ENCODE results near the gene PADI6. TPM values are rescaled to one million over a fixed set of nuclear protein-coding genes. Genes with fewer than 3 reads are reported as not detected.

PADI6 gene
- total RNA-seq, 1 experiment from 2014 or later: not detected

DNA sequence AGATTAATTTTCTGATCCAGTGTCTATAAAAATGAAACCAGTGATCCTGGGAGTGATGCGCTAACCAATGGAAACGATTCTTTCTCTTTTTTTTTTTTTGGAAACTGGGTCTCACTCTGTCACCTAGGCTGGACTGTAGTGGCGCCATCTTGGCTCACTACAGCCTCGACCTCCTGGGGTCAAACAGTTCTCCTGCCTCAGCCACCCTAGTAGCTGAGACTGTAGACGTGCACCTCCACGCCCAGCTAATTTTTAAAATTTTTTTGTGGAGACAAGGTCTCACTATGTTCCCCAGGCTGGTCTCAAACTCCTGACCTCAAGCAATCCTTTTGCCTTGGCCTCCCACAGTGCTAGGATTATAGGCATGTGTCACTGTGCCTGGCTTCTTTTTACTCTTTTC lies 70.8 kb downstream of the PADI6 start:
- no TSS peak for BruUV-seq (replicated peaks)
- TF ChIP-seq, protein P1, sequence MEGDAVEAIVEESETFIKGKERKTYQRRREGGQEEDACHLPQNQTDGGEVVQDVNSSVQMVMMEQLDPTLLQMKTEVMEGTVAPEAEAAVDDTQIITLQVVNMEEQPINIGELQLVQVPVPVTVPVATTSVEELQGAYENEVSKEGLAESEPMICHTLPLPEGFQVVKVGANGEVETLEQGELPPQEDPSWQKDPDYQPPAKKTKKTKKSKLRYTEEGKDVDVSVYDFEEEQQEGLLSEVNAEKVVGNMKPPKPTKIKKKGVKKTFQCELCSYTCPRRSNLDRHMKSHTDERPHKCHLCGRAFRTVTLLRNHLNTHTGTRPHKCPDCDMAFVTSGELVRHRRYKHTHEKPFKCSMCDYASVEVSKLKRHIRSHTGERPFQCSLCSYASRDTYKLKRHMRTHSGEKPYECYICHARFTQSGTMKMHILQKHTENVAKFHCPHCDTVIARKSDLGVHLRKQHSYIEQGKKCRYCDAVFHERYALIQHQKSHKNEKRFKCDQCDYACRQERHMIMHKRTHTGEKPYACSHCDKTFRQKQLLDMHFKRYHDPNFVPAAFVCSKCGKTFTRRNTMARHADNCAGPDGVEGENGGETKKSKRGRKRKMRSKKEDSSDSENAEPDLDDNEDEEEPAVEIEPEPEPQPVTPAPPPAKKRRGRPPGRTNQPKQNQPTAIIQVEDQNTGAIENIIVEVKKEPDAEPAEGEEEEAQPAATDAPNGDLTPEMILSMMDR (IDR thresholded peaks at IDR 0.05; ENCODE audit: unreplicated experiment): no peak
- CTCF ChIA-PET: interaction anchor here (0.6 to 2.4 kb wide), 7 partner anchors 9 to 522 kb away, joined by 3 to 8 read pairs (median 4); no protein-coding TSS in a partner anchor
- peak overlapping the region; percentile 22 for H3K4me3 Mint-ChIP-seq (ENCODE audit: unreplicated experiment)
- no peaks in the 10 kb centered on the region for H3K27me3 Mint-ChIP-seq (ENCODE audit: insufficient read depth, unreplicated experiment)
- POLR2A ChIA-PET: interaction anchor here (1.0 to 8.0 kb wide), 8 partner anchors 9 to 539 kb away, joined by 3 to 114 read pairs (median 4); no protein-coding TSS in a partner anchor
- no peak for DNase-seq (ENCODE audit: unreplicated experiment)
- intact Hi-C loops (cut with micrococcal nuclease): loop anchor here (1.0 kb wide), 2 partner anchors 17 to 32 kb away; no protein-coding TSS in a partner anchor
- H3K27ac Mint-ChIP-seq (ENCODE audit: low read depth, unreplicated experiment): peak overlapping the region; percentile 73
- H3K36me3 Mint-ChIP-seq (ENCODE audit: insufficient read depth, unreplicated experiment): peaks cover 15% of the 10 kb centered on the region
- H3K9me3 Mint-ChIP-seq (ENCODE audit: unreplicated experiment): no peaks in the 10 kb centered on the region
- peaks cover 27% of the 10 kb centered on the region for H3K4me1 Mint-ChIP-seq (ENCODE audit: insufficient read depth, unreplicated experiment)

DNA sequence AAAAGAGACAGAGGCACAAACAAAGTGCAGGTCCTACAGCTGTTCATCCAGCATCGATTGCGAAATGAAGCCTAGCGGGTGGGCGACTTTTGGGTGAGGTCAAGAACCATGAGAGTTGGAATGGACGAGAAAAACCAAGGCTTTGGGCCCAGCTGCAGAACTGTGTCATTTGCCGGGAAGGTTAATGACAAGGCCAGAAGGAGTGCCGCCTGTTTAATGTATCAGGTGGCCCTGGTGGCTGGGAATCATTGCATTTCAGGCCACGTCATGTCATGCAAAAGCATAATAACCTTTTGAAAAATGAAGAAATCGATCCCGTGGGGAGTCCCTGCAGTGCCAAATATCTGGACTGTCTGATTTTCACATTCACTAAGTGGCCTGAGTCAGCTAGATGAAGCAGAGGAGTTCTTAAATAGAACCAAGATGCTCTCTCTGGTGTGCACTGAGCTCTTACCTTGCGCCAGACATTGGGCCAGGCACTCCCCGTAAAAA lies 75.6 kb downstream of the PADI6 start:
- Mint-ChIP-seq H3K27ac (ENCODE audit: low read depth, unreplicated experiment) (no peak overlapping the region), H3K36me3 (ENCODE audit: insufficient read depth, unreplicated experiment) (no peaks in the 10 kb centered on the region), H3K9me3 (ENCODE audit: unreplicated experiment) (no peaks in the 10 kb centered on the region), H3K4me3 (ENCODE audit: unreplicated experiment) (no peak overlapping the region), H3K4me1 (ENCODE audit: insufficient read depth, unreplicated experiment) (peaks cover 8% of the 10 kb centered on the region), H3K27me3 (ENCODE audit: insufficient read depth, unreplicated experiment) (no peaks in the 10 kb centered on the region)
- intact Hi-C loops (cut with micrococcal nuclease): no loop called here
- TF ChIP-seq, protein P1 (IDR thresholded peaks at IDR 0.05; ENCODE audit: unreplicated experiment): no peak
- BruUV-seq (replicated peaks): no TSS peak
- no peak for DNase-seq (ENCODE audit: unreplicated experiment)
- CTCF ChIA-PET: interaction anchor here (0.5 to 1.5 kb wide), 5 partner anchors 39 to 493 kb away, joined by 3 to 4 read pairs (median 3); no protein-coding TSS in a partner anchor
- POLR2A ChIA-PET: interaction anchor here (1.0 to 1.6 kb wide), 2 partner anchors 13 to 28 kb away, joined by 3 to 7 read pairs; no protein-coding TSS in a partner anchor

Other genes with a start within 250 kb of the PADI6 start
- gene PADI1, start 167.1 kb upstream of the PADI6 start, total RNA-seq (2022): 0.10 and 0.58 TPM in 2 replicates
- 0.12 TPM in 1 of 2 replicates, not detected in the other for gene PADI3, start 123.1 kb upstream of the PADI6 start, total RNA-seq (2022)
- gene PADI4, start 64.0 kb upstream of the PADI6 start, total RNA-seq (2022): 0.51 TPM in 1 of 2 replicates, not detected in the other
- gene RCC2, start 67.5 kb downstream of the PADI6 start, total RNA-seq (2022): 89.1 and 107 TPM in 2 replicates
- gene ARHGEF10L, start 167.5 kb downstream of the PADI6 start, total RNA-seq (2022): 5.0 and 12.2 TPM in 2 replicates